ENCODE measurements around the gene PRSS3.
A peak's percentile ranks its signal among the peaks of the same experiment; 100 is the strongest.
"Not testable (repeated sequence)": the region's sequence is repeated elsewhere in the genome, so short reads cannot be mapped to it uniquely, and the experiment has no call there.

The PRSS3 gene

GRCh38 chr9:33835625-33836260, 40.4 kb downstream of the PRSS3 start:
- TF ChIP-seq CTCF (IDR thresholded peaks at IDR 0.05) = no peak
- Histone ChIP-seq H3K36me3 (no peaks in the 10 kb centered on the region), H3K4me1 (ENCODE audit: control insufficient read depth in 1 of 2, insufficient read depth in 1 of 2, low read depth in 1 of 2, low read length in 1 of 2) (peaks cover 56 to 62% of the 10 kb centered on the region in 2 experiments), H3K27me3 (no peaks in the 10 kb centered on the region), H3K9me3 (no peaks in the 10 kb centered on the region), H3K27ac (peak overlapping the region; percentile 85), H3K4me3 (ENCODE audit: low read depth in 1 of 2, low read length in 1 of 2) (peak overlapping the region; percentile 46 to 55)

GRCh38 chr9:33836261-33836660, 40.9 kb downstream of the PRSS3 start:
- H3K27me3 ChIP-seq, H3K9me3 ChIP-seq, H3K36me3 ChIP-seq: not testable (repeated sequence)
- H3K4me3 ChIP-seq (ENCODE audit: low read depth in 1 of 2, low read length in 1 of 2) = peak overlapping the region; percentile 46 to 55
- peaks cover 61 to 62% of the 10 kb centered on the region in 2 experiments for H3K4me1 ChIP-seq (ENCODE audit: control insufficient read depth in 1 of 2, insufficient read depth in 1 of 2, low read depth in 1 of 2, low read length in 1 of 2)
- peak overlapping the region; percentile 85 for H3K27ac ChIP-seq

GRCh38 chr9:33837138-33837537, 41.8 kb downstream of the PRSS3 start:
- Histone ChIP-seq H3K36me3 (no peaks in the 10 kb centered on the region), H3K27me3 (no peaks in the 10 kb centered on the region), H3K27ac (peak overlapping the region; percentile 85), H3K4me1 (ENCODE audit: control insufficient read depth in 1 of 2, insufficient read depth in 1 of 2, low read depth in 1 of 2, low read length in 1 of 2) (peaks cover 61 to 71% of the 10 kb centered on the region in 2 experiments), H3K4me3 (ENCODE audit: low read depth in 1 of 2, low read length in 1 of 2) (peak overlapping the region; percentile 46 to 55), H3K9me3 (no peaks in the 10 kb centered on the region)
- no peak for TF ChIP-seq CTCF (IDR thresholded peaks at IDR 0.05)

GRCh38 chr9:33840381-33840780, 45.0 kb downstream of the PRSS3 start:
- Histone ChIP-seq H3K4me3 (ENCODE audit: low read depth in 1 of 2, low read length in 1 of 2) (no peak overlapping the region), H3K27me3 (no peaks in the 10 kb centered on the region), H3K4me1 (ENCODE audit: control insufficient read depth in 1 of 2, insufficient read depth in 1 of 2, low read depth in 1 of 2, low read length in 1 of 2) (peaks cover 79 to 92% of the 10 kb centered on the region in 2 experiments), H3K9me3 (no peaks in the 10 kb centered on the region), H3K27ac (peak overlapping the region; percentile 61), H3K36me3 (no peaks in the 10 kb centered on the region)
- TF ChIP-seq CTCF (IDR thresholded peaks at IDR 0.05) = no peak

GRCh38 chr9:33843312-33843961, 48.1 kb downstream of the PRSS3 start:
- no peak for TF ChIP-seq CTCF (IDR thresholded peaks at IDR 0.05)
- peak overlapping the region; percentile 15 to 22 for H3K4me3 ChIP-seq (ENCODE audit: low read depth in 1 of 2, low read length in 1 of 2)
- H3K27me3 ChIP-seq = no peaks in the 10 kb centered on the region
- H3K27ac ChIP-seq = peak overlapping the region; percentile 85
- peaks cover 57 to 62% of the 10 kb centered on the region in 2 experiments for H3K4me1 ChIP-seq (ENCODE audit: control insufficient read depth in 1 of 2, insufficient read depth in 1 of 2, low read depth in 1 of 2, low read length in 1 of 2)
- H3K36me3 ChIP-seq = no peaks in the 10 kb centered on the region
- H3K9me3 ChIP-seq = no peaks in the 10 kb centered on the region

GRCh38 chr9:33846231-33846630, 50.9 kb downstream of the PRSS3 start:
- Histone ChIP-seq H3K4me3 (ENCODE audit: low read depth in 1 of 2, low read length in 1 of 2) (no peak overlapping the region), H3K9me3 (no peaks in the 10 kb centered on the region), H3K27ac (peak overlapping the region; percentile 46), H3K36me3 (no peaks in the 10 kb centered on the region), H3K27me3 (no peaks in the 10 kb centered on the region), H3K4me1 (ENCODE audit: control insufficient read depth in 1 of 2, insufficient read depth in 1 of 2, low read depth in 1 of 2, low read length in 1 of 2) (peaks cover 31 to 50% of the 10 kb centered on the region in 2 experiments)
- no peak for TF ChIP-seq CTCF (IDR thresholded peaks at IDR 0.05)

- H3K27ac ChIP-seq = not testable (repeated sequence)
- H3K4me1 ChIP-seq (ENCODE audit: control insufficient read depth in 1 of 2, insufficient read depth in 1 of 2, low read depth in 1 of 2, low read length in 1 of 2) = peaks cover 25 to 39% of the 10 kb centered on the region in 2 experiments
Observed at GRCh38 chr9:33847894-33848205, 52.5 kb downstream of the PRSS3 start.

More at GRCh38 chr9:33847894-33848205, 52.5 kb downstream of the PRSS3 start:
- not testable (repeated sequence) for H3K36me3 ChIP-seq; H3K27me3 ChIP-seq; H3K9me3 ChIP-seq; H3K4me3 ChIP-seq (ENCODE audit: low read depth in 1 of 2, low read length in 1 of 2)
